HG03097 (cell line): Measurements from ENCODE around the gene SPAG16.
"Not testable (repeated sequence)": the region's sequence is repeated elsewhere in the genome, so short reads cannot be mapped to it uniquely, and the experiment has no call there.

Source experiments
- ATAC-seq: cut with Tn5 transposase; IDR thresholded peaks from one replicate; pipeline ENCODE4 v1.9.1; 2021; ENCODE audit not compliant: unreplicated experiment, low FRiP score

Gene SPAG16

DNA sequence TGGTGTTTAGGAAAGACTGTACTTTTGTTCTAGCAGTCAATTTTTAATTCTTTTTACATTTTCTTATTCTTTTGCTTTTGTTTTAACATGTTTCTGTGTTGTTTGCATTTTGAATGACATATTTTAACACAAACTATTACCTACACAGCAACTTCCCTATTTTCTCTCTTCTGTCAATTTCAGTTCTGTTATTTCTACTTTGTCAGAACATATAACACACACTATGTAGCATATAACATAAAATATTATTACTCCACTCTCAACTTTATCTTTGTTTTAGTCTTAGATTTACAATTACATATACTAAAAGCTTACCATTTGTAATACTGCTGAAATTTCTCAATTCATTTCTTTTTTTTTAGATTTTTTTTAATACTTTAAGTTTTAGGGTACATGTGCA is 753.9 kb downstream of the SPAG16 start:
- ATAC-seq: no peak

DNA sequence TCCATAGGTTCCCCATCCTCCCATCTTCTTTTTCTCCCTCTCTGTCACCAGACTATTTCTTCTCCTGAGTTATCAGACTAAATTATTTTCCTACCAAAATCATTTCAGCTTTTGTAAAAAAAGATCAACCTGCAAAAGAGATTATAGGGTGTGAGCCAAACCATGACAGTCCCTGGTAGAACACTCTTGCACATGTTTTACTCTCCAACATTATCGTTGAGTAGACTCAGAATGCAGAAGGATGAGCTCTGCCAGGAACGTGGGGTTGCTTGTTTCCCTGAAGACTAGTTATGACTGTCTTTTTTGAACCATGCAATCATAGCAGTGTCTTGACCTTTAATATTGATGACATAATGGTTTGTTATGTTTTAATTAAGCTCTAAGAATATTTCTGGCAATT is 766.5 kb downstream of the SPAG16 start:
- ATAC-seq: no peak

DNA sequence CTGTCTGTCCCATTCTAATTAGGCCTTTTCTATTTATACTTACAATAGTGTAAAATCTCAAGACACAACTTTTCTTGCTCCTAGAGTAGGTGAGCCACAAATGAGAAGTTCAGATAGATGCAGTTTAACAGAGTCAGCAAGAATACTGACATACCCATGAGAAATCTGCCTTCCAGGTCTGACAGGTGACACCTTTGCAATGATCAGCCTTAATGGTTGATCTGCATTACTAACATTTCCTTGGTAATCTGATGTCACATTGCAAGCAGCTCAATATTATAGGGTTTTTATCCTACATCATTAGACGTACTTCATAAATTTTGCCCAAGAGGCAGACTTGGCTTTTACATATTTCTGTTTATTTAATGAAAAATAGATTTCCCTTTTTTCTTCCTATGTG is 767.3 kb downstream of the SPAG16 start:
- ATAC-seq: no peak

DNA sequence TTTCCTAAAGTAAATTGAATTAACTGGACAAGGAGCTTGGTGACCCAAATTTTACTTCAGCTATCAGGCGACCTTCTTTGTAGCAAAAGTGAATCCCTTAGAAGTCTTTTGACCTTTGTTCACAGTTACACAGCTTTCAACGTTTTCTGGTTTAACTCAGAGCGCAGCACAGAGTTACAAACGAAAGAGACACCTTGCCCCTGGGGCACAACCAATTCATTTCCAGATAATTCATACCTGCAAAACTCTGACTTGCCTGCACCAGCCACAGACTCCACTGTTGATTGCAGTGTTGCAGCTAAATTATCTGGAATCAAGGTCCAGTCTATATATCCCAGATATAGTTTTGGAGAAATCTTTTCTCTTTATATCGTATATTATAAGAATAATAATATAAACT is 768.0 kb downstream of the SPAG16 start:
- no peak for ATAC-seq

DNA sequence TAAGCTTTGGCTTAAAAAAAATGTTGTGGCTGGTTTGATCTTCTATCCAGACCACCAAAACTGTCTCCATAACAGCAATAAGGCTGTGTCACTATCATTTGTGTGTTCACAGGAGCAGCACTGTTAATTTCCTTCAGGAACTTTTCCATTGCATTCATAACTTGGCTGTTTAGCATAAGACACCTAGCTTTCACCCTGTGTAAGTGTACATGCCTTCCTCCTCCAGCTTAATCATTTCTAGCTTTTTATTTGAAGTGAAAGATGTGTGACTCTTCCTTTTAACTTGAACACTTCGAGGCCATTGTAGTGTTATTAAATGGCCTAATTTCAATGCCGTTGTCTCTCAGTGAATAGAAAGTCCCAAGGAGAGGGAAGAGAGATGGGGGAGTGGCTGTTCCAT is 773.7 kb downstream of the SPAG16 start:
- ATAC-seq: no peak

DNA sequence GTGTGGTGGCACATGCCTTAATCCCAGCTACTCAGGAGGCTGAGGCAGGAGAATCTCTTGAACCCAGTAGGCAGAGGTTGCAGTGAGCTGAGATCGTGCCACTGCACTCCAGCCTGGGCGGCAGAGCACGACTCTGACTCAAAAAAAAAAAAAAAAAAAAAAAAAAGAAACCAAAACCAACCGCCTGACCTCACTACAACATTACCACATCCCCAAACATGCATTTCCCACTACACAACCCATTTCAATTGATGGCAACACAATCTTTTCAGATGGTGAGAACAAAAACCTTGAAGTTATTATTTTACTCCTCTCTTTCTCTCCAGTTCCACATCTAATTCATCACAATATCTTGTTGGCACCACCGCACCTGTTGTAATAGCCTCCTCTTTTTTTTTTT is 778.0 kb downstream of the SPAG16 start:
- ATAC-seq: not testable (repeated sequence)

DNA sequence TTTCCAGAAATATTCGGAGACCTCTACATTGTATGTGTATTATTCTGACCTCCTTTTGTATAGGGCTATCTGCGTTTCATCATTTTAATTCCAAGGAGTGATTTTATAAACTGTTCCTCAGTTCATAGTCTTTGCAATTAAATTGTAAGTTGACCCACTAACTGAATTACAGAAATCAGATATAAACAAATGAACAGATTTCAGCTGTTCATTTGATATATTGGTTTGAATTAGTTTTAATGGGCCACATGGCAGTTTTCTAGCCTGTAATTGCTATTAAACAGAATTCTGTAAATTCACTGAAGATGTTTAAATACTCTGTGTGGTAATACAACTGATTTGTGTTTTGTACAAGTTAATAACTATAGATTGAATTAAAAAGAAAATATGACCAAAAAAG is 780.2 kb downstream of the SPAG16 start:
- ATAC-seq: no peak

DNA sequence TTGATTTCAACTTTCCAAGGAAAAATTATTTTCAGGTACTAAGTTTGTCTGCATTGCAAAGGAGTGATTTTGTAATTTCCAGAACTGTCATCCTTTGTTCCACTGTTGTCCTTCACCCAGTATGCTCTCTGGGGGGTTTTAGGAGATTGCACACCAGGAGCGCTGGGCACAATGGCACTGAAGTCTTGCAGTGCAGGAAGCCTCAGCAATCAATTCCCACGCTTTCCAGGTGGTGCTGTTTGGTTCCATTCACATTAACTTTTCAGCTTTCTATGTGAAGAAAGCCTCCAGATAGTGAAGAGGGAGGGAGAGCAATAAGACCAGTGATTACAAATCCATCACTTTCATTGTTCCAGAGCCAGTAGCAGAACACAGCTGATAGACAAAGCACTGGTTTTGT is 782.6 kb downstream of the SPAG16 start:
- ATAC-seq: no peak

DNA sequence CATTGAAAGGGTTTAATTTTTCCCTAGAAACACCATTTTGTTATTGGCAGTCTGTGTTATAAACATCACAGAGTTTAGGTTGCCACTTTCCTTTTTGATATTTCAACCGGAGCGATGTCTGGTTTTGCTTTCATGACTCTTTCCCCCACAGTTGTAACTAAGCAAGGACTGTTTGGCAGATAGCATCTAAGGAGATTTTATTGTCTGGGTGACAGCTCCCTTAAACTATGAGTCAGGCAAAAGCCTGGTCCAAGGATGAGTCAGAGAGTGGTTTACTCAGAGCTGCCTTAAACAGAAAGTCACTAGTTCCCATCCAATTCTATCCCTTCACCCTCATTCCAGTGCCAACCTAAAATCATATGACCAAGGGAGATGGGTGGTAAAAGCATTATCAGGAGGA is 785.0 kb downstream of the SPAG16 start:
- peak; percentile 70 for ATAC-seq

DNA sequence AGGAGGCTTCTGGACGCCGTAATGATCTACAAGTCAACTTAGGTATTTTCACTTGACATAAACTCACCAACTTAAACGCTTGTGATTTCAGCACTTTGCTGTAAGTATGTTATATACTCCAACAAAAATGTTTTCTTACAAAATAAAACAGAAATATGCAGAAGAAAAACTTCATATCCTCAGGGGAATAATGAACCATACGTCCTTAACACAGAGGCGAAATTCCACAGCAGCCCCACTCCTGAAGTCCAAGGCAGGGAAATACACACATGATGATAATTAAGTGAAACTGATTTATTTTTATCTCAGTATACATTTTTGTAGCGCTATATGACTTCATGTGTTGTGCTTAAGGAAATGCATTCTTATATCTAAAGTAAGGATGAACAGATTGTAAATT is 791.2 kb downstream of the SPAG16 start:
- ATAC-seq: no peak

DNA sequence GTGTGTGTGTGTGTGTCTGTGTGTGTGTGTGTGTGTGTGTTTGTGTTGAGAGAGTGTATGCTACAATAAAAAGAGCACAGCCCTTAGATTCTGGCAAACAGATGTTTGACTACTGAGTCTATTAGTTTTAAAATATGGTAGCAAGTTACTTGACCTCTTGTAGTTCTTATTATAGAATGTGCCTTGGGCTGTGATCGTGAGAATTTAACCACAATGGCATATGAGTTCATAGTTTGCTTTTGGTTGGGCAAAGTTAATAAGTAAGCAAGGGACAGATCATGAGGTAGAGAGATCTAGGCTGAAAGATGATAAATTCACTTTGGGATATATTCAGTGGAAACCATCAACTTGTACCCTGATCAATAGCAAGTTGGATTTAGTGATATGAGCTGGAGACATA is 792.3 kb downstream of the SPAG16 start:
- peak; percentile 56 for ATAC-seq

DNA sequence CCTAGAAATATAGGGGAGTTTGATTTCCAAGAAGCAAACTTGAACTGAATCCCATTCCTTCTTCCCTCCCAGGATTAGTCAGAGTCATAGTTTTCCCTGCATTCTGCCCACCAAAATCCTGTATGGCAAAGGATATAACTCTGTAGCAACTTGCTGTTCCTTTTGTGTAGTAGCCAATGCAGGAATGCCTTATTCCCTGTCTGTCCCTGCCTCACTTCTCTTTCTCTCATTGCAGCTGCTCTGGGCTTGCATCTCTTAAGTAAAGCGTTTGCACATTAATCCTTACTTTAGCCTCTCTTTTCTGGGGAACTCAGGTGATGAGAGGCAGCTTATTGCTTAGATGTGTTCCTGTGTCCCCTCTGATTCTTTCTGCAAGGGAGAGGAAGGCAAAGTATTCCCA is 793.5 kb downstream of the SPAG16 start:
- ATAC-seq: no peak

DNA sequence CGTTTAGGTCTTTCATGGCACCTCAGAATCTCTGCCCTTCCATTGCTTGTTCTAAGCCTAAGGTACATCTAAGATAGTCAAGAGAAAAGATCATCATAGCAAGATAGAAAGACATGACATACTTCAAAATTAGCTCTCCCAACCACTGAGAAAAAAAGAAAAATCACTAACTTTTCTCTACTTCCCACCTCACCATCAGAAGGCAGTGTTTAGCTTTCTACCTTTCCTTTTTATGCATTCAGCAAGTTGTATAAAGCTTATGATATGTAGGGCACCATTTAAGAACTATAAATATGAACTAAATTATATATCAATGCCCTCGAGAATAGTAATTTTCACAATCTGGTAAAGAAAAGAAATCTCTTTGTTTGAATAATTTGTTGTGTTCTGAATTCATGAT is 794.8 kb downstream of the SPAG16 start:
- no peak for ATAC-seq

DNA sequence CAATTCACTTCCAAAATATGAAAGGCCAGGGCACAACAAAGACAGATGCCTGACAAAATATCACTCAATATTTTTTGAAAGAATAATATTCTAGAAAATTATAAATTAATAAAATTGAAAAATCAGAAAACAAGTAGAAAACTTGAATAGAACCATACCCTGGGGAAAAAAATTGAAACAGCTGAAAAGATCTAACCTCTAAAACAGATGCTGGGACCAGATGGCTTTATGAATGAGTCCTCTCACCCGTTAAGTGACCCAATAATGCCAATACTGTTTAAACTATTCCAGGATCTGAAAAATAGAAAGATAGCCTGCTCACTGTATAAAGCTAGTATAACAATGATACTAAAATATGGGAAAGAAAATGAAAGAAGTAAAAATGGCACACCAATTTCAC is 804.3 kb downstream of the SPAG16 start:
- ATAC-seq: no peak

DNA sequence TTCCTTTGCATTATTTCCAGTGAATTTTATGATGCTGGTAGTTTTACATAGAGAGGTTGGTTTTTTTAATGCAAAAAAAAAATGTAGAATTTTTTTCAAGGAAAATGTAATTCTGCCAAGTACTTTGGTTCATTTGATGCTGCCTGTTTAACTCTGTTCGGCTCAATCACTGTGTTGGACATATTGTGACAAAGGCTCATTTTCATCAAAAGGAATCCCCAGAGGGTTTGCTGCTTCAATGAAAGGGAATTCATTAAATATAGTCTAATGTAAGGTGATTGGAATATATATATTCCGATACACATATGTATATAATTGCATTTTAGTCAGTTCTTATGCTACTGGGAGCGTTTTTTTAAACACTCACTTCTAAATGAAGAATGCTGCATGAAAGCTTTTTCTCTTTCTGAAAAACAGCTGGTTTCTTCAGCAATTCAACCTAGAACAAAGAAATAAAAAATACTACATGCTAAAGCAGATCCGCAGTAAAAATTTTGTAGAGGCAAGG is 812.0 kb downstream of the SPAG16 start:
- no peak for ATAC-seq

DNA sequence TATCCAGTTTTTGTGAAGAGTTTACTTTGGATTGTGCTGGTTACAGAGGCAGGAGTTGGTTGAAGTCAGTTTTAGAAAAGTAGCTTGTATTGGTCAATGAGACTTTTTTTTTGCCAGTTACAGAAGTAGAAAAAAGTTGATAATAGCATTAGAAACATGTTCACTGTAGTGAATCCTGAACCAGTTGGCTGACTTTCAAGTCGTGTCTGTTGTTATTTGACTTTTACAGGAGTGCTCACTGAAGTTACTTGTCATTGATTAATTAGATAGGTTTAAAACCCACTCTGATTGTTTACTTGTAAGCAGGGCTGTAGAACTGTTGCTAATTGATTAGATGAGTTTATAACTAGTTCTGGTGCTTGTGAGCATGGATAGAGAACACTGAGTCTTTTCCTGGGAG is 814.5 kb downstream of the SPAG16 start:
- no peak for ATAC-seq

DNA sequence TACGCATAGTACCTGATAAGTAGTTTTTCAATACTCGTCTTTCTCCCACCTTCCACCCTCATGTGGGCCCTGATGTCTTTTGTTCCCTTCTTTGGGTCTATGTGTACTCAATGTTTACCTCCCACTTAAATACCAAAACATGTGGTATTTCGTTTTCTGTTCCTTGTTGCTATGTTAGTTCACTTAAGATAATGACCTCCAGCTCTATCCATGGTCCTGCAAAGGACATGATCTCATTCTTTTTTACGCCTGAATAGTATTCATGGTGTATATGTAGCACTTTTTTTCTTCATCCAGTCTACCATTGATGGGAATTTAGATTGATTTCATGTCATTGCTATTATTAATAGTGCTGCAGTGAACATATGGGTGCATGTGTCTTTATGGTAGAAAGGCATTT is 816.2 kb downstream of the SPAG16 start:
- ATAC-seq: no peak

DNA sequence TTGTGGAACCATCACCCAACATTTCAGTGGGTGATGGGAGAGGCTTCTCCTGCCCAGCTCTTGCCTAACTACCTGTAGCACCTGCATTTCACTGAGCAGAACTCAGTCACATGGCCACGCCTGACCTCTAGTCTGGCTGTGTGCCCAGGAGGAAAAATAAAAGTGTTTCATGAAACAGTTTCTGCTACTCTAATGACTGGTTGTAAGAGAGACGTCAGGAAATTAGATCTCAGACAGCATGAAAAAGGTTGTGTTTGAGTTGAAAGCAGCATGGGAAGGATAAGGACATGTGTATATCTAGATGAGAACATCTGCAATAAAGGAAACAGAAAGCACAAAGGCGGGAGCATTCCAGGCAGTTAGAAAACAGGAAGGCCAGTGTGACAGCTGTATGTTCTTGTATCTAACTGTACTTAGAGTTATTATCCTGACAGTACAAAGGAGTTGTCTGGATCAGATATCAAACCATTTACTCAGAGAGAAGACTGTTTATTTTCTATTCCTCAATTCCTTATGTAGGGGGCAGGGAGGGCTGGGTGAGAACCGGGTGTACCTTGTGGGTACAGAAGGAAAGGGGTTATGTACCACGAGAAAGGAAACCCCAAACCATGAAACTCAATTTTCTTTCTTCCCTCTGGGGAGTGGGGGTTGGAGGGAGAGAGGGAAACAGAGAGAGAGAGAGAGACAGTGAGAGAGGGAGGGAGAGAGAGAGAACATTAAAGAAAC is 819.2 kb downstream of the SPAG16 start:
- ATAC-seq: no peak

DNA sequence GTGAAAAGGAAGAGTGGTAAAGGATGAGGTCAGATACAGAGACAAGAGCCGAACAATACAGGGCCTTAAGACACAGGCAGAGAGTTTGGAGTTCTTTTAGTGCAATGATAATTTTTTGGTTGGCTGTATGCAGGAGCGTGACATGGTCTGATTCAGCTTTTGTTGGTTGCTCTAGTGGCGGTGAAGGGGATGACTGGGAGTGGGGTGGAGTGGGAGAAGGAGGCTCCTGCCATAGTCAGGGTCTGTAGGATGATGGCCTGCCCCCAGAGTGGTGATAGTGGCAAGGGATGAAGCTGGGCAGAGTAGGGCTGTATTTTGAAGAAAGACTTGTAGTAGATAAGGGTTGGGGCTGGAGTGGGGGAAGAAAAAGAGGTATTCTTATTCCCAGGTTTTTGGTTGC is 820.0 kb downstream of the SPAG16 start:
- ATAC-seq: no peak

DNA sequence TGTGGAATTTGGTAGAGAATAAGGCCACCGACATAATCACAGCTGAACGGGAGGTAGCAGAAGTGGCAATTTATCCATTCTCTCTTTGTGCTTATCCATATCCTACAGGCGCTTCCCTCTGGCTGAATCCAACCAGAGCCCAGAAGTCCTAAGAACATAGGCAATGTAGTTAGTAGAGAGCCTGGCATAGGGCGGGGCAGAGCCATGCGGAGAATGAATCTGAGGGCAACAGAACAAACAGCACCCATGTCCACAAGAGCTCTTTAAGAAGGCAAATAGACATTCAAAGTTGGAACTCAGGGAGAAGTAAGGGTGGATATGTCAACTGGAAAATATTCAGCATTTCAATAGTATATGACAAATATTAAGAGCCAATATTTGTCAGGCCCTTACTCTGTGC is 820.7 kb downstream of the SPAG16 start:
- no peak for ATAC-seq

DNA sequence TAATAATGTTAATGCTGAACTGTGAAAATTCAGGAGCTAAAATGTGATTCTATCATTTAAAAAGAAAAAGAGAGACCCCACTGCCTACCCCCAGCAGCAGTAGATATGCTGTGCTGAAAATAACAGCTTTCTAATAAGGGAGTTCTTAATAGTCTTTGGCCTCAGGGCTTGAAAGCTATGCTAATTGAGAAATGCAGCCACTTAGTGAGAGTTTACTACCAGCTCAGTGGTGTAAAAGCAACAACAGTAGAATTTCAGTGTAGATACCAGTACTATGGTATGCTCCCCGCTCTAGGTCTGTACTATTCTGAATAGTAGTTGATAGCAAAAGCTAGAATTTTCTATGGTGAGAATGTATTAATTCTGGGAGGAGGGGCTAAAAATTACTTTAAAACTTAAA is 823.5 kb downstream of the SPAG16 start:
- no peak for ATAC-seq

DNA sequence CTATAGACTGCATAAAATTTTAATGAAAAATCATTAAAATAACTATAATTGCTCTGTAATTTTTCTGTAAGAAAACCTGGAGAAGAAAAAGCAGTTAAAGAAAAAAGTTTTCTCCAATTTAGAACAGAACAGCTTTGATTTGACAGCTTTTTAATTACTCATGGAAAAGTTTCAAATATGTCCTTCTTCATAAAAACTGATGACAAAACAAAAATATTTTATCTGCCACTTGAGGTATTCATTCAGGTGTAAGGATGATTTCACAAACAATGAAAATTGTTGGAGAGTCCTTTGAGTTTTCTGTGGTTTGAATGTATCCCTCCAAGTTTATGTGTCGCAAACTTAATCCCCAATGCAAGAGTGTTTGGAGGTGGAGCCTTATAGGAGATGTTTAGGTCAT is 824.3 kb downstream of the SPAG16 start:
- ATAC-seq: no peak

DNA sequence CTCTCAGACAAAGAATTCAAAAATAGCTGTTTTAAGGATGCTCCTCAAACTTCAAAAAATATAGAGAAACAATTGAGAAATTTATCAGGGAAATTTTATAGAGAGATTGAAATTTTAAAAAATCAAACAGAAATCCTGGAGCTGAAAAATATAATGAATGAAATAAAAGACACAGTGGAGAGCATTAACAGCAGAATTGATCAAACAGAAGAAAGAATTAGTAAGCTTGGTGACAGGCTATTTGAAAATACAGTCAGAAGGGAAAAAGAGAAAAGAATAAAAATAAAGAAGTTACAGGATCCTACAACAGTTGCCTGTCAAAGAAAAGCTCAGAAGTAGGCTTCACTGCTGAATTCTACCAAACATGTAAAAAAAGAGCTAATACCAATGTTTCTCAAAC is 832.8 kb downstream of the SPAG16 start:
- ATAC-seq: no peak
